ENCODE measurements around the gene DDAH2. TPM values are rescaled to one million over a fixed set of nuclear protein-coding genes. Genes with fewer than 3 reads are reported as not detected.
A peak's percentile ranks its signal among the peaks of the same experiment; 100 is the strongest.

The DDAH2 gene, protein sequence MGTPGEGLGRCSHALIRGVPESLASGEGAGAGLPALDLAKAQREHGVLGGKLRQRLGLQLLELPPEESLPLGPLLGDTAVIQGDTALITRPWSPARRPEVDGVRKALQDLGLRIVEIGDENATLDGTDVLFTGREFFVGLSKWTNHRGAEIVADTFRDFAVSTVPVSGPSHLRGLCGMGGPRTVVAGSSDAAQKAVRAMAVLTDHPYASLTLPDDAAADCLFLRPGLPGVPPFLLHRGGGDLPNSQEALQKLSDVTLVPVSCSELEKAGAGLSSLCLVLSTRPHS
- total RNA-seq = 10 to 100 TPM; 35.2 to 61.6 (median 51.5) TPM
- 100 to 1,000 TPM in 1 of 2 donors, 10 to 100 TPM in 1; 96.4 to 117 TPM for polyA plus RNA-seq
- long read RNA-seq, donor 1, transcript DDAH2-212 (6 exons, 1,688 nt) = minor isoform, 17 of 57 reads
- long read RNA-seq, donor 1, transcript DDAH2-213 (7 exons, 1,688 nt) = major isoform, 29 of 57 reads
- long read RNA-seq, donor 1, partial matches to known transcripts = 4 of 57 reads
- long read RNA-seq, donor 1, other reads (novel, unspliced or antisense) = 3 of 57 reads
- long read RNA-seq, donor 2, transcript DDAH2-213 (7 exons, 1,688 nt) = major isoform, 35 of 94 reads
- long read RNA-seq, donor 2, transcript DDAH2-212 (6 exons, 1,688 nt) = minor isoform, 33 of 94 reads
- long read RNA-seq, donor 2, partial matches to known transcripts = 4 of 94 reads
- long read RNA-seq, donor 2, other reads (novel, unspliced or antisense) = 14 of 94 reads
- long read RNA-seq, donor 3, transcript DDAH2-212 (6 exons, 1,688 nt) = minor isoform, 15 of 51 reads
- long read RNA-seq, donor 3, transcript DDAH2-213 (7 exons, 1,688 nt) = major isoform, 26 of 51 reads
- long read RNA-seq, donor 3, partial matches to known transcripts = 0 of 51 reads
- long read RNA-seq, donor 3, other reads (novel, unspliced or antisense) = 6 of 51 reads

DNA sequence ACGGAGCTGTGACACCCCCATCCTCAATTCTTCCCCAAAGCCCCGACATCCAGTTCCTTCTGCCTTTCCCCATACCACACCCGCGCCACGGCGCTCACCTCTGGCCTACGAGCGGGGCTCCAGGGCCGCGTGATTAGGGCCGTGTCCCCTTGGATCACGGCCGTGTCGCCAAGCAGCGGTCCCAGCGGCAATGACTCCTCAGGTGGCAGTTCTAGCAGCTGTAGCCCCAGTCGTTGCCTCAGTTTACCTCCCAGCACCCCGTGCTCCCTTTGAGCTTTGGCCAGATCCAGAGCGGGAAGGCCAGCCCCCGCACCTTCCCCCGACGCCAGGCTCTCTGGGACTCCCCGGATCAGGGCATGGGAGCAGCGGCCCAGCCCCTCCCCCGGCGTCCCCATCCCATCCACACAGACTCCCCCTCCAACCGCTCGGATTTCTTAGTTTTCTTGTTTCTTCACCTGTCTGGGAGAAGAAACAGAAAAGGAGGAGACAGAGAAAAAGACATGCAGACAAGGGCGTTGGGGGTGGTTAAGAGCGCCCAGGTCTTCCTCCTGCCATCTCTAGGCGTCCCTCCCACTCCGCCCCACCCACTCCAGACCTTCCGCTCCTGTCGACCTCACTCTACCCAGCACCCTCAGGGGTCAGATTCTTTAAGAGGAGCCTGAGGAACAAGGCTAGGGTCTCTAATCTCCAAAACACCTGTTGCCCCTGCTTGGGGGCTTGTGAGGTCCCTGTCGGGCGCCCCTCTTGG, at the start of gene DDAH2:
DDAH2 (minus strand) TSS at position 533 of the 748 bp plus-strand sequence; CDS start at position 395, 138 bp downstream.
- ATAC-seq (peak; percentile 25 to 51 (median 44)), DNase-seq (peak in 1 of 2 donors; percentile 32)
- H3K4me1 ChIP-seq = peaks cover 10 to 76% (median 46%) of the 10 kb centered on the region in 9 donors
- H3K27me3 ChIP-seq = no peaks in the 10 kb centered on the region
- peak within 1 kb of the TSS; percentile 66 to 95 (median 78) for H3K4me3 ChIP-seq
- peaks cover 0 to 73% (median 44%) of the 10 kb centered on the region in 9 donors for H3K36me3 ChIP-seq
- no peaks in the 10 kb centered on the region for H3K9me3 ChIP-seq
- WGBS, 2 donors = 11 to 18% methylated on average over 36 of the region's 36 CpGs
- TF ChIP-seq, protein P1, sequence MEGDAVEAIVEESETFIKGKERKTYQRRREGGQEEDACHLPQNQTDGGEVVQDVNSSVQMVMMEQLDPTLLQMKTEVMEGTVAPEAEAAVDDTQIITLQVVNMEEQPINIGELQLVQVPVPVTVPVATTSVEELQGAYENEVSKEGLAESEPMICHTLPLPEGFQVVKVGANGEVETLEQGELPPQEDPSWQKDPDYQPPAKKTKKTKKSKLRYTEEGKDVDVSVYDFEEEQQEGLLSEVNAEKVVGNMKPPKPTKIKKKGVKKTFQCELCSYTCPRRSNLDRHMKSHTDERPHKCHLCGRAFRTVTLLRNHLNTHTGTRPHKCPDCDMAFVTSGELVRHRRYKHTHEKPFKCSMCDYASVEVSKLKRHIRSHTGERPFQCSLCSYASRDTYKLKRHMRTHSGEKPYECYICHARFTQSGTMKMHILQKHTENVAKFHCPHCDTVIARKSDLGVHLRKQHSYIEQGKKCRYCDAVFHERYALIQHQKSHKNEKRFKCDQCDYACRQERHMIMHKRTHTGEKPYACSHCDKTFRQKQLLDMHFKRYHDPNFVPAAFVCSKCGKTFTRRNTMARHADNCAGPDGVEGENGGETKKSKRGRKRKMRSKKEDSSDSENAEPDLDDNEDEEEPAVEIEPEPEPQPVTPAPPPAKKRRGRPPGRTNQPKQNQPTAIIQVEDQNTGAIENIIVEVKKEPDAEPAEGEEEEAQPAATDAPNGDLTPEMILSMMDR (IDR thresholded peaks at IDR 0.05) = peak in 3 of 9 donors; percentile 34 to 77 (median 67)
- peak within 1 kb of the TSS; percentile 93 to 97 (median 94) for H3K27ac ChIP-seq
- intact Hi-C loops (cut with DNase I) = loop anchor here in 6 of 10 donors (1.0 to 5.0 kb wide), 5 partner anchors 28 to 103 kb away; partner anchors contain the start of genes LY6G5C (in 1 of the 6) and VARS1 (in 1 of the 6)

DNA sequence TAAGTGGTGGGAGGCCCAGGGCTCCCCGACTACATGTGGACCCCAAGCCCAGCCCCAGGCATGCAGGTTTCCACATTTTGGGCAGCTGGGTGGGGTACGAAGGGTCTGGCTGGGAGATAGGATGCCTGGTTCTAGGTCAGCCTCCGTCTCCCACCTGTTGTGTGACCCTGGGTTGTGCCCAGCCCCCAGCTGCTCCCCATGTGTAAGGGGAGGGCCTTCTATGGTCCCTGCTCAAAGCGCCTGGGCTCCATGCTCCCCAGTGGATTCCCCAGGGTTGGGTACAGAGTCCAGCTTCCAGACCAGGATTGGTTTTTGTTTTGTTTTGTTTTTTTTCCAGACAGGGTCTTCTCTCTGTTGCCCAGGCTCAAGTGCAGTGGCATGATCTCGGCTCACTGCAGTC, 49.1 kb upstream of the DDAH2 start:
- no peaks in the 10 kb centered on the region for H3K27me3 ChIP-seq
- ATAC-seq = no peak
- H3K36me3 ChIP-seq = peaks cover 0 to 55% (median 28%) of the 10 kb centered on the region in 9 donors
- H3K27ac ChIP-seq = peak overlapping the region in 4 of 10 donors; percentile 68 to 83 (median 81)
- DNase-seq = no peak
- intact Hi-C loops (cut with DNase I) = loop anchor here in 4 of 10 donors (5.0 to 10.0 kb wide), 3 partner anchors 54 to 59 kb away; no protein-coding TSS in a partner anchor
- TF ChIP-seq, protein P1 (IDR thresholded peaks at IDR 0.05) = no peak
- WGBS, 2 donors = 96 to 97% methylated on average over 5 of the region's 5 CpGs
- no peaks in the 10 kb centered on the region for H3K9me3 ChIP-seq
- H3K4me1 ChIP-seq = peaks cover 7 to 21% (median 13%) of the 10 kb centered on the region in 9 donors
- no peak overlapping the region for H3K4me3 ChIP-seq

DNA sequence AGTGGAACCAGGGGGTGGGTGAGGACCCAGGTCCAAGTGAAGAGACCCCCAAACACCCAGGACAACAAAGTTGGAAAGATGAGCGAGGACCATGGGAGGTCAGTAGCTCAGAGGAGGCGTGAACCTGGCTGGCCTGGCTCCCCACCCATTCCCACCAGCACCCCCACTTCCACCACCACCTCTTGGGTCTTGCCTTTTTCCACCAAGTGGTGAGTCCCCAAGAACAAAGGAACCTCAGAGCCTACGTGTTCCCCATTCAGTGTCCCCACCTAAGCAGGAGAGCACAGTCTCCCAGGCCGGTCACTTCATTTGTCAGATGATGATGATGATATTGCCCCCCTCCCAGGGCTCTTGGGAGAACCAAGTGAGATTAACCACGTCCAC, 48.6 kb upstream of the DDAH2 start:
- 89 to 91% methylated on average over 5 of the region's 5 CpGs for WGBS, 2 donors
- intact Hi-C loops (cut with DNase I) = loop anchor here in 4 of 10 donors (5.0 to 10.0 kb wide), 3 partner anchors 55 to 60 kb away; no protein-coding TSS in a partner anchor
- Histone ChIP-seq H3K27ac (peak overlapping the region in 9 of 10 donors; percentile 41 to 83 (median 77)), H3K27me3 (no peaks in the 10 kb centered on the region), H3K4me1 (peaks cover 7 to 23% (median 13%) of the 10 kb centered on the region in 9 donors), H3K9me3 (no peaks in the 10 kb centered on the region), H3K4me3 (peak overlapping the region in 3 of 10 donors; percentile 38 to 47 (median 43)), H3K36me3 (peaks cover 0 to 50% (median 24%) of the 10 kb centered on the region in 9 donors)
- ATAC-seq = no peak
- TF ChIP-seq, protein P1 (IDR thresholded peaks at IDR 0.05) = no peak
- no peak for DNase-seq

Measured in heart right ventricle (tissue), 16 donors.